RWPE1 (cell line): ENCODE measurements around the gene HIRA.
"Not testable (repeated sequence)": the region's sequence is repeated elsewhere in the genome, so short reads cannot be mapped to it uniquely, and the experiment has no call there.

Experiments
- CTCF ChIA-PET: fragments of 350-600 bp; sonication (Branson Sonifier 250); formaldehyde crosslinking; extraction: SDS; loops from one replicate; lab custom pipeline; 2021; lab: Yijun Ruan, JAX
- POLR2A ChIA-PET: fragments of 400-600 bp; formaldehyde crosslinking; extraction: SDS; loops from one replicate; lab custom pipeline; 2020; ENCODE audit warnings: antibody characterized with exemption; ENCODE audit not compliant: low non-redundant PET; lab: Yijun Ruan, JAX
- DNase-seq: peaks from one replicate; pipeline ENCODE4 v3.0.0; 2012; ENCODE audit warnings: low spot score
- H3K27ac ChIP-seq: fragments of 450-650 bp; 2 replicates; pipeline ENCODE4 v1.5.1; 2017
- TF ChIP-seq, protein P1 (sequence below): fragments of 450-650 bp; conservative IDR thresholded peaks from 2 replicates; pipeline ENCODE4 v1.5.1; 2017; ENCODE audit warnings: low read depth, mild to moderate bottlenecking

Gene HIRA

DNA sequence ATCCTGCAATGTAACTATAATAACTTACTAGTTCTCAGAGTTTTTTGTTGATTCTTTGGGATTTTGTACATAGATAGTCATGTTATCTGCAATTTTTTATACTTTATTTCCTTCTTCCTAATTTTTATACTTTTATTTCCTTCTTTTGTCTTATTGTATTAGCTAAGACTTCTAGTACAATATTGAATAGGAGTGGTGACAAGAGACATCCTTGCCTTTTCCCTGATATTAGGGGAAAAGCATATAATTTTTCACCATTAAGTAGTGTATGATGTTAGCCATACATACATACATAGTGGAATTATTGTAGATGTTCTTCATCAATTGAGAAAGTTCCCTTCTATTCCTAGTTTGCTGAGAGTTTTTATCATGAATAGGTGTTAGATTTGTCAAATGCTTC, 112.3 kb downstream of the HIRA start:
- ChIA-PET CTCF (no interaction called here), POLR2A (no interaction called here)
- DNase-seq = no peak
- TF ChIP-seq, protein P1, sequence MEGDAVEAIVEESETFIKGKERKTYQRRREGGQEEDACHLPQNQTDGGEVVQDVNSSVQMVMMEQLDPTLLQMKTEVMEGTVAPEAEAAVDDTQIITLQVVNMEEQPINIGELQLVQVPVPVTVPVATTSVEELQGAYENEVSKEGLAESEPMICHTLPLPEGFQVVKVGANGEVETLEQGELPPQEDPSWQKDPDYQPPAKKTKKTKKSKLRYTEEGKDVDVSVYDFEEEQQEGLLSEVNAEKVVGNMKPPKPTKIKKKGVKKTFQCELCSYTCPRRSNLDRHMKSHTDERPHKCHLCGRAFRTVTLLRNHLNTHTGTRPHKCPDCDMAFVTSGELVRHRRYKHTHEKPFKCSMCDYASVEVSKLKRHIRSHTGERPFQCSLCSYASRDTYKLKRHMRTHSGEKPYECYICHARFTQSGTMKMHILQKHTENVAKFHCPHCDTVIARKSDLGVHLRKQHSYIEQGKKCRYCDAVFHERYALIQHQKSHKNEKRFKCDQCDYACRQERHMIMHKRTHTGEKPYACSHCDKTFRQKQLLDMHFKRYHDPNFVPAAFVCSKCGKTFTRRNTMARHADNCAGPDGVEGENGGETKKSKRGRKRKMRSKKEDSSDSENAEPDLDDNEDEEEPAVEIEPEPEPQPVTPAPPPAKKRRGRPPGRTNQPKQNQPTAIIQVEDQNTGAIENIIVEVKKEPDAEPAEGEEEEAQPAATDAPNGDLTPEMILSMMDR = no peak
- H3K27ac ChIP-seq = no peak overlapping the region

DNA sequence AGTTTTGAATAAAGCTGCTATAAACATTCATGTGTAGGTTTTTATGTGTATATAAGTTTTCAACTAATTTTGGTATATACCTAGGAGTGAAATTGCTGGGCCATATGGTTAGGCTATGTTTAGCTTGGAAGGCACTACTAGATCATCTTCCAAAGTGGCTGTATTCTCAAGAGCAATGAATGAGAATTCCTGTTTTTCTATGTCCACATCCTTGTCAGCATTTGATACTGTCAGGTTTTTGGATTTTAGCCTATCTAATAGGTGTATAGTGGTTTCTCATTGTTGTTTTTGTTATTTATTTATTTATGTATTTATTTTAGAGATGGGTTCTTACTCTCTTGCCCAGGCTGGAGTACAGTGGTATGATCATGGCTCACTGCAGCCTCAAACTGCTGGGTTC, 113.7 kb downstream of the HIRA start:
- TF ChIP-seq, protein P1 = no peak
- POLR2A ChIA-PET = no interaction called here
- CTCF ChIA-PET = no interaction called here
- no peak overlapping the region for H3K27ac ChIP-seq
- DNase-seq = no peak

DNA sequence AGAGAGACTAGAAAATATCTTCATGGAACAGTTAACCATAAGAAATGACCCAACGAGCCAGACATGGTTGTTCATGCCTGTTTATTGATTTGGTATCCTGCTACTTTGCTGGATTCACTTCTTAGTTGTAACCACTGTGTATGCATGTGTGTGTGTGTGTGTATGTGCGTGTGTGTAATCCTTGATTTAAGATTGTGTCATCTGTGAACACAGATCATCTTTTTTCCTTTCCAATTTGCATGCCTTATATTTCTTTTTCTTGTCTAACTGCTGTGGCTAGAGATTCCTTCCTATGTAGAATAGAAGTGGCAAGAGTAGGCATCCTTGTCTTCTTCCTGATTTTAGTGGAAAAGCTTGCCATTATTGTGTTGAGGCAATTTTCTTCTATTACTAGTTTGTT, 123.7 kb downstream of the HIRA start:
- POLR2A ChIA-PET = no interaction called here
- DNase-seq = no peak
- no peak overlapping the region for H3K27ac ChIP-seq
- CTCF ChIA-PET = no interaction called here
- TF ChIP-seq, protein P1 = no peak

DNA sequence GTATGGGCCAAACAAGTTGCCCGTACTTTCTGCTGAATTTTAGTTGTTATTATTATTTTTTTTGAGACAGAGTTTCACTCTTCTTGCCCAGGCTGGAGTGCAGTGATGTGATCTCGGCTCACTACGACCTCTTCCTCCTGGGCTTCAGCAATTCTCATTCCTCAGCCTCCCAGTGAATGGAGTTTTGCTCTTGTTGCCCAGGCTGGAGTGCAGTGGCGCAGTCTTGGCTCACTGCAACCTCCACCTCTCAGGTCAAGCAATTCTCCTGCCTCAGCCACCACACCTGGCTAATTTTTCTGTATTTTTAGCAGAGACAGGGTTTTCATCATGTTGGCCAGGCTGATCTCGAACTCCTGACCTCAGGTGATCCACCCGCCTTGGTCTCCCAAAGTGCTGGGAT, 125.0 kb downstream of the HIRA start:
- DNase-seq, H3K27ac ChIP-seq, CTCF ChIA-PET: not testable (repeated sequence)
- POLR2A ChIA-PET = interaction anchor here (0.6 kb wide), 1 partner anchor 17 kb away, joined by 3 read pairs; no protein-coding TSS in a partner anchor

DNA sequence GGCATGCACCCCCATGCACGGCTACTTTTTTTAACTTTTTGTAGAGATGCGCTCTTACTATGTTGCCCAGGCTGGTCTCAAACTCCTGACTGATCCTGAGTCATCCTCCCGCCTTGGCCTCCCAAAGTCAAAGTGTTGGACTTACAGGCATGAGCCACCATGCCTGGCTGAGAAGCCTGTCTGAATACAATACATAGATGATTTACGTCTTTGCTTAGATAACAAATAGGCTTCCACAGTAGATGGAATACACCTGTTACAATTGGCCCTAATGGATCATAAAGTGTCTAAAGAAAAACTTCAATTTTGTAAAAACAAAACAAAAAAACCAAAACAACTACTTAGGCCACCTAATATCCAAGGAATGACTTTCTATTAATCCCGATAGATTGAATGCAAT, 127.0 kb downstream of the HIRA start:
- TF ChIP-seq, protein P1 = no peak
- no peak overlapping the region for H3K27ac ChIP-seq
- ChIA-PET POLR2A (no interaction called here), CTCF (no interaction called here)
- DNase-seq = no peak

DNA sequence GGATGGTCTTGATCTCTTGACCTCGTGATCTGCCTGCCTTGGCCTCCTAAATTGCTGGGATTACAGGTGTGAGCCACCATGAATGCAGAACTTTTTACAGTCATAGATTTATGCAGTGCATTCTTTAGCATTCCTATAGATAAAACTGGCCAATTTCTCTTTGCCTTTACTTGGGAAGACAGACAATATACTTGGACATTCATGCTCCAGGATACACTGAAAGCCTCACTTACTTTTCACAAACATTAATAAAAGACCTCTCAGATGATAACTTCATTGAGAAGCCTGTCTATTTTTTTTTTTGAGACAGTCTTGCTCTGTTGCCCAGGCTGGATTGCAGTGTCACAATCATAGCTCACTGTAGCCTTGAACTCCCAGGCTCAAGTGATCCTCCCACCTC, 127.7 kb downstream of the HIRA start:
- TF ChIP-seq, protein P1 = no peak
- H3K27ac ChIP-seq = no peak overlapping the region
- DNase-seq = no peak
- CTCF ChIA-PET = no interaction called here
- POLR2A ChIA-PET = no interaction called here

DNA sequence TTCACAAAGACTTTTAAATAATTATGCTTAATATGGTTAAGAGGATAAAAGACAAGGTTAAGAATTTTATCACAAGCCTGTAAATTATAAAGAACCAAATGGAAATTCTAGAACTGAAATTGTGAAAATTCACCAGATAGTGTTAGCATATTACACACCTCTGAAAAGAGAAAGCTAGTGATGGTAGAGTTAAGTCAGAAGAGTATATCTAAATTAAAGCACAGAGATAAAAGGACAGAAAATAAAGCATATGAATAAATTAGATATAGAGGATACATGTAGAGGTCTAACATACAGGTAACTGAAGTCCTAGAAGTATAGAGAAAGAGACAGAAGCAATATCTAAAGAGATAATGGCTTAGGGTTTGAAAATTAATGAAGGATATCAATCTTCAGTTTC, 135.8 kb downstream of the HIRA start:
- no peak for DNase-seq
- ChIA-PET CTCF (interaction anchor here (0.7 kb wide), 1 partner anchor 8 kb away, joined by 3 read pairs; no protein-coding TSS in a partner anchor), POLR2A (no interaction called here)
- TF ChIP-seq, protein P1 = no peak
- no peak overlapping the region for H3K27ac ChIP-seq
